ENCODE measurements around the gene SPATS2L.

Gene SPATS2L

GRCh38 chr2:200467806-200468681 lies 161.6 kb downstream of the SPATS2L start:
- CTCF ChIA-PET: interaction anchor here (0.6 to 1.1 kb wide), 4 partner anchors 13 to 494 kb away, joined by 3 read pairs; partner anchors contain the start of gene AOX1
- POLR2A ChIA-PET (ENCODE audit: low non-redundant PET): no interaction called here

GRCh38 chr2:200469708-200470211 lies 163.3 kb downstream of the SPATS2L start:
- H3K27ac ChIP-seq: no peak overlapping the region
- DNase-seq (ENCODE audit: low spot score): no peak
- no peak for TF ChIP-seq CTCF (conservative IDR thresholded peaks at IDR 0.05; ENCODE audit: low read depth)
- CTCF ChIA-PET: interaction anchor here (2.0 to 2.7 kb wide), 2 partner anchors 484 to 496 kb away, joined by 5 to 15 read pairs; no protein-coding TSS in a partner anchor
- POLR2A ChIA-PET (ENCODE audit: low non-redundant PET): no interaction called here

More at GRCh38 chr2:200467806-200468681, 161.6 kb downstream of the SPATS2L start:
- TF ChIP-seq CTCF (conservative IDR thresholded peaks at IDR 0.05; ENCODE audit: low read depth): no peak
- no peak for DNase-seq (ENCODE audit: low spot score)
- no peak overlapping the region for H3K27ac ChIP-seq

- ChIA-PET POLR2A (ENCODE audit: low non-redundant PET) (no interaction called here), CTCF (interaction anchor here (0.7 to 2.7 kb wide), 3 partner anchors 181 to 497 kb away, joined by 4 to 15 read pairs (median 5); no protein-coding TSS in a partner anchor)
- no peak overlapping the region for H3K27ac ChIP-seq
- TF ChIP-seq CTCF (conservative IDR thresholded peaks at IDR 0.05; ENCODE audit: low read depth): no peak
- DNase-seq (ENCODE audit: low spot score): no peak
These were observed 163.7 kb downstream of the SPATS2L start for GRCh38 chr2:200470230-200470629.

GRCh38 chr2:200471324-200471848 lies 164.9 kb downstream of the SPATS2L start:
- no peak overlapping the region for H3K27ac ChIP-seq
- peak; percentile 70 for TF ChIP-seq CTCF (conservative IDR thresholded peaks at IDR 0.05; ENCODE audit: low read depth)
- CTCF ChIA-PET: interaction anchor here (0.5 to 2.7 kb wide), 5 partner anchors 12 to 498 kb away, joined by 3 to 15 read pairs (median 4); no protein-coding TSS in a partner anchor
- DNase-seq (ENCODE audit: low spot score): peak; percentile 32
- POLR2A ChIA-PET (ENCODE audit: low non-redundant PET): no interaction called here

- ChIA-PET CTCF (interaction anchor here (0.5 to 2.7 kb wide), 6 partner anchors 11 to 498 kb away, joined by 3 to 15 read pairs (median 3); no protein-coding TSS in a partner anchor), POLR2A (ENCODE audit: low non-redundant PET) (no interaction called here)
- no peak for TF ChIP-seq CTCF (conservative IDR thresholded peaks at IDR 0.05; ENCODE audit: low read depth)
- no peak for DNase-seq (ENCODE audit: low spot score)
- H3K27ac ChIP-seq: no peak overlapping the region
These were observed 165.6 kb downstream of the SPATS2L start for GRCh38 chr2:200471928-200472645.

All from RWPE1 (cell line).